LHCN-M2 (cell line): ENCODE results near the gene NUDT17. TPM values are rescaled to one million over a fixed set of nuclear protein-coding genes. Genes with fewer than 3 reads are reported as not detected.

Source experiments
- DNase-seq: peaks from one replicate; pipeline ENCODE4 v3.0.0-alpha.2; 2012; ENCODE audit warnings: low read depth
- total RNA-seq: library from RNA; depleted of rRNA; stranded (reverse); fragments of >200 nt; gene quantifications from 2 replicates; pipeline ENCODE4 v1.2.3, GENCODE V29; 2014; rRNA removed

Gene NUDT17
- total RNA-seq, 1 experiment from 2014 or later, result 5.6 TPM

DNA sequence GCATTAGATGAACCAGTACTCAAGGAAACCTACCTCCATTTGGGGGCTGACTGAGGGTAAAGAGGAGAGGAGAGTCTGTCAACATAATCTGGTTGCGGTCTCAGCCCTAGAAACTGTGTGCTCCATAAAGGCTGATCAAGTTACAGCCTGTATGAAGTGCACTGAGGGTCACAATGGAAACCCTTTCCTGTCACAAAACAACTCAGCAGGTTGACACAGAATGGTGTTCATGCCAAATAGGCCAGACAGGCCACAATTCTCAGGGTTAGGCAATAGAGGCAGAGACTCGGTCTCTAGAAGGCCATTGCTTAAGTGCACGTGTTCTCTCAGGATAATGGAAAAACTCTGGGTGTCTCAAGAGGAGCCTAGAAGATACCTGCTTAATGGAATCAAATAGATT, 44.3 kb downstream of the NUDT17 start:
- no peak for DNase-seq

GRCh38 chr1:145891143-145891542, 45.7 kb downstream of the NUDT17 start:
- DNase-seq, result peak; percentile 96

GRCh38 chr1:145891587-145892485, 46.4 kb downstream of the NUDT17 start:
- peak; percentile 100 for DNase-seq

DNA sequence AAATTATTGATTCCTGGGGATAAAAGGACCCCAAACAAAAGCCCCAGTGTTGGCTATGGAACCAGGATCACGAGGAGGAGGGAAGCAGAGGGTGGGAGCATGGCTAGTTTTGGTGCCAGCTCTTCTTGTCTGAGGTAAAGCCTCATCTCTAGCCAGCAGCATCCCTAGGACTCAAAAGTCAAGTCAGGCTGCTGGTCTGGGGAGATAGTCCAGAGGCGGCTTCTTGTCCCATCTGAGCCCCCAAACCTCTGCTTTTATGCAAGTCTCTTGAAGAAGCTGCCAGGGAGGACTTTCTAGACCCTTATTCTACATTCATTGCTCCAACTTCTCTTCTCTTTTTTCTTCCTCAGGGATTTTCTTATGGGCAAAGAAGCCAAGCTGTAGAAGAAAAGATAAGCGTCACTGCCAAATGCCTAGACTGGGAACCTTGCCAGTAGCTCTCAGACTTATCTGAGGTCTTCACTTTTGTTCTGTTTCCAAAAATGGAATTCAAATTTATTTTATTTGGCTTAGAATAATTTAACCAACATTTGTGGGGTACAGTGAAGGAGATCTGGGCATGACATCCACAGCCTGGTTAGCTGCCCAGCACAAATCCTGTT, 47.2 kb downstream of the NUDT17 start:
- DNase-seq, result peak; percentile 64

GRCh38 chr1:145893306-145894055, 48.1 kb downstream of the NUDT17 start:
- no peak for DNase-seq

- DNase-seq, result no peak
Measured at GRCh38 chr1:145895471-145895870, 50.0 kb downstream of the NUDT17 start.

GRCh38 chr1:145897969-145898368, 52.5 kb downstream of the NUDT17 start:
- DNase-seq, result no peak

Other genes with a start within 250 kb of the NUDT17 start
- 47.4 and 58.4 TPM in 2 replicates for gene GPR89A, start 237.6 kb upstream of the NUDT17 start, total RNA-seq
- gene PDZK1, start 138.3 kb upstream of the NUDT17 start, total RNA-seq, result 0.13 and 0.69 TPM in 2 replicates
- gene CD160, start 126.1 kb upstream of the NUDT17 start, total RNA-seq, result not detected in 2 replicates
- 10.4 and 13.3 TPM in 2 replicates for gene RNF115, start 21.5 kb upstream of the NUDT17 start, total RNA-seq
- 36.5 and 43.6 TPM in 2 replicates for gene POLR3C, start 21.4 kb upstream of the NUDT17 start, total RNA-seq
- 44.1 and 49.4 TPM in 2 replicates for gene PIAS3, start 13.5 kb downstream of the NUDT17 start, total RNA-seq
- 1.5 and 2.3 TPM in 2 replicates for gene ANKRD35, start 40.2 kb downstream of the NUDT17 start, total RNA-seq
- gene ITGA10, start 64.4 kb downstream of the NUDT17 start, total RNA-seq, result 113 and 135 TPM in 2 replicates
- 38.7 and 40.1 TPM in 2 replicates for gene PEX11B, start 73.1 kb downstream of the NUDT17 start, total RNA-seq
- 278 and 284 TPM in 2 replicates for gene RBM8A, start 81.9 kb downstream of the NUDT17 start, total RNA-seq
- 35.0 and 37.4 TPM in 2 replicates for gene LIX1L, start 112.4 kb downstream of the NUDT17 start, total RNA-seq
- 2.9 and 3.1 TPM in 2 replicates for gene ANKRD34A, start 118.9 kb downstream of the NUDT17 start, total RNA-seq
- gene POLR3GL, start 119.1 kb downstream of the NUDT17 start, total RNA-seq, result 27.8 and 32.0 TPM in 2 replicates
- gene TXNIP, start 150.9 kb downstream of the NUDT17 start, total RNA-seq, result 104 and 114 TPM in 2 replicates
- 0.13 and 1.2 TPM in 2 replicates for gene HJV, start 176.1 kb downstream of the NUDT17 start, total RNA-seq